Colonic mucosa (tissue), 4 donors: ENCODE data around the gene MACROD2. TPM values are rescaled to one million over a fixed set of nuclear protein-coding genes. Genes with fewer than 3 reads are reported as not detected.

ENCODE experiments used
- DNase-seq: peaks from one replicate; pipeline ENCODE4 v3.0.0-alpha.2; 2020
- H3K27ac ChIP-seq: fragments of 200-600 bp; one replicate; pipeline ENCODE4 v1.8.0; 2021
- H3K27me3 ChIP-seq: fragments of 200-600 bp; one replicate; pipeline ENCODE4 v1.8.0; 2021
- H3K36me3 ChIP-seq: fragments of 200-600 bp; one replicate; pipeline ENCODE4 v1.8.0; 2021
- H3K4me1 ChIP-seq: fragments of 200-600 bp; one replicate; pipeline ENCODE4 v1.8.0; 2021; ENCODE audit warnings: mild to moderate bottlenecking
- H3K4me3 ChIP-seq: fragments of 200-600 bp; one replicate; pipeline ENCODE4 v1.8.0; 2021
- H3K9ac ChIP-seq, 2 donors: one replicate each; pipeline ENCODE4 v1.7.0; 2013; ENCODE audit warnings: control low read depth in 2 of 2, low read depth in 2 of 2, low read length in 2 of 2
- H3K9me3 ChIP-seq: fragments of 200-600 bp; one replicate; pipeline ENCODE4 v1.8.0; 2021
- CTCF ChIP-seq: fragments of 200-600 bp; IDR thresholded peaks from one replicate; pipeline ENCODE4 v1.8.0; 2022; ENCODE audit warnings: antibody characterized with exemption, mild to moderate bottlenecking
- intact Hi-C: fragments of 100-400 bp; cut with DNase I; formaldehyde crosslinking; loops from one replicate; pipeline ENCODE4 v1.14.1; 2022
- total RNA-seq, 2 donors: library from RNA; stranded (reverse); fragmentation: NEBNext Ultra II Directional in 1 of 2; extraction: Animal tissue kit (Norgen Biotek cat#: 25700) in 1 of 2; gene quantifications; one replicate each; pipeline ENCODE4 v1.2.1, GENCODE V29; 2021
- donor health status: healthy.
- donor health status: DM: no; HTN: no; CAD: no.
- donor health status: DM: no; HTN: no; CAD: no.

Gene MACROD2
- total RNA-seq, 2 donors from 2014 or later = 3.2 to 3.3 TPM

GRCh38 chr20:15065794-15066193, 1070.5 kb downstream of the MACROD2 start:
- H3K27ac ChIP-seq = no peak overlapping the region
- no peaks in the 10 kb centered on the region for H3K9me3 ChIP-seq
- intact Hi-C loops = no loop called here
- no peak for TF ChIP-seq CTCF
- H3K4me3 ChIP-seq = no peak overlapping the region
- DNase-seq = no peak
- no peaks in the 10 kb centered on the region for H3K27me3 ChIP-seq
- H3K36me3 ChIP-seq = no peaks in the 10 kb centered on the region
- no peaks in the 10 kb centered on the region for H3K4me1 ChIP-seq
- H3K9ac ChIP-seq = no peak overlapping the region

GRCh38 chr20:15068486-15068885, 1073.2 kb downstream of the MACROD2 start:
- intact Hi-C loops = no loop called here

GRCh38 chr20:15069355-15069754, 1074.0 kb downstream of the MACROD2 start:
- no peaks in the 10 kb centered on the region for H3K9me3 ChIP-seq
- no peaks in the 10 kb centered on the region for H3K36me3 ChIP-seq
- intact Hi-C loops = no loop called here
- H3K27ac ChIP-seq = no peak overlapping the region
- H3K4me3 ChIP-seq = no peak overlapping the region
- no peak for DNase-seq
- no peak for TF ChIP-seq CTCF
- H3K4me1 ChIP-seq = no peaks in the 10 kb centered on the region
- no peaks in the 10 kb centered on the region for H3K27me3 ChIP-seq
- H3K9ac ChIP-seq = no peak overlapping the region

More at GRCh38 chr20:15068486-15068885, 1073.2 kb downstream of the MACROD2 start:
- H3K4me3 ChIP-seq = no peak overlapping the region
- H3K9ac ChIP-seq = no peak overlapping the region
- H3K4me1 ChIP-seq = no peaks in the 10 kb centered on the region
- H3K27ac ChIP-seq = no peak overlapping the region
- no peak for DNase-seq
- no peaks in the 10 kb centered on the region for H3K36me3 ChIP-seq
- no peaks in the 10 kb centered on the region for H3K27me3 ChIP-seq
- no peaks in the 10 kb centered on the region for H3K9me3 ChIP-seq
- TF ChIP-seq CTCF = no peak

GRCh38 chr20:15071085-15071808, 1075.9 kb downstream of the MACROD2 start:
- no peak overlapping the region for H3K9ac ChIP-seq
- no peak for DNase-seq
- H3K9me3 ChIP-seq = no peaks in the 10 kb centered on the region
- H3K27ac ChIP-seq = no peak overlapping the region
- TF ChIP-seq CTCF = no peak
- no peak overlapping the region for H3K4me3 ChIP-seq
- no peaks in the 10 kb centered on the region for H3K4me1 ChIP-seq
- intact Hi-C loops = no loop called here
- no peaks in the 10 kb centered on the region for H3K36me3 ChIP-seq
- no peaks in the 10 kb centered on the region for H3K27me3 ChIP-seq

GRCh38 chr20:15072316-15072715, 1077.0 kb downstream of the MACROD2 start:
- Histone ChIP-seq H3K27ac (no peak overlapping the region), H3K4me3 (no peak overlapping the region), H3K9me3 (no peaks in the 10 kb centered on the region), H3K36me3 (no peaks in the 10 kb centered on the region), H3K4me1 (no peaks in the 10 kb centered on the region), H3K27me3 (no peaks in the 10 kb centered on the region), H3K9ac (no peak overlapping the region)
- intact Hi-C loops = no loop called here
- TF ChIP-seq CTCF = no peak
- no peak for DNase-seq
